ENCODE results near the gene HDGFL3. TPM values are rescaled to one million over a fixed set of nuclear protein-coding genes. Genes with fewer than 3 reads are reported as not detected.
"Not testable (repeated sequence)": the region's sequence is repeated elsewhere in the genome, so short reads cannot be mapped to it uniquely, and the experiment has no call there.

HDGFL3 gene
- total RNA-seq, 1 experiment from 2014 or later, result 34.1 TPM

DNA sequence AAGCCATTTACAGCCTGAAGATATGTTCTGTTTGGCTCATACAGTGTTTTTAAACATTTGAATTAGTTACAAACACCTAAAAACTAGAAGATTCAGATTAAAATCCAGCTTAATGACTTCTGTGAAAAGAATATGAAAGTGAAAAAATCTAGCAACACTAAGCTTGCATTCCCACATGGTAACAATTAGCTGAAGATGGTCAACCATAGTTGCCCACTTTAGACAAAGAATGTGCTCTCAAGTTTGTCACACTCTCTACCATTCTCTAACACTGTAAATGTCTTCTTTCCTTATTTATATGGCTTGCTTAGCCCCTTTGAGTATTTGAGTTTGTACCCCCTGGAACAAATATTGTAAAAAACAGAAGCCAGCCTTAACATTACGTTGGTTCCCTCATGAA lies 32.7 kb downstream of the HDGFL3 start:
- H3K27ac ChIP-seq (ENCODE audit: low read length), result no peak overlapping the region
- intact Hi-C loops (cut with micrococcal nuclease; ENCODE audit: unreplicated experiment), result no loop called here
- no peaks in the 10 kb centered on the region for H3K4me1 ChIP-seq (ENCODE audit: control insufficient read depth, insufficient read depth, low read length)
- no peaks in the 10 kb centered on the region for H3K36me3 ChIP-seq (ENCODE audit: control insufficient read depth, insufficient read depth, low read length)
- no peak overlapping the region for H3K4me3 ChIP-seq (ENCODE audit: low read depth in 2 of 2, low read length in 2 of 2)
- POLR2A ChIA-PET, result interaction anchor here (0.7 kb wide), 1 partner anchor 223 kb away, joined by 3 read pairs; no protein-coding TSS in a partner anchor
- DNase-seq (ENCODE audit: low read depth, low spot score), result no peak
- TF ChIP-seq TCF7L2 (IDR thresholded peaks at IDR 0.05; ENCODE audit: low read depth, low read length) (no peak), POLR2AphosphoS5 (IDR thresholded peaks at IDR 0.05; ENCODE audit: low read depth, low read length) (no peak), REST (IDR thresholded peaks at IDR 0.05; ENCODE audit: insufficient read depth in 1 of 2, low read depth in 2 of 2, low read length in 1 of 2) (no peak), SIN3A (IDR thresholded peaks at IDR 0.05; ENCODE audit: borderline replicate concordance, insufficient read depth, low read depth, low read length) (no peak)
- TF ChIP-seq, protein P1, sequence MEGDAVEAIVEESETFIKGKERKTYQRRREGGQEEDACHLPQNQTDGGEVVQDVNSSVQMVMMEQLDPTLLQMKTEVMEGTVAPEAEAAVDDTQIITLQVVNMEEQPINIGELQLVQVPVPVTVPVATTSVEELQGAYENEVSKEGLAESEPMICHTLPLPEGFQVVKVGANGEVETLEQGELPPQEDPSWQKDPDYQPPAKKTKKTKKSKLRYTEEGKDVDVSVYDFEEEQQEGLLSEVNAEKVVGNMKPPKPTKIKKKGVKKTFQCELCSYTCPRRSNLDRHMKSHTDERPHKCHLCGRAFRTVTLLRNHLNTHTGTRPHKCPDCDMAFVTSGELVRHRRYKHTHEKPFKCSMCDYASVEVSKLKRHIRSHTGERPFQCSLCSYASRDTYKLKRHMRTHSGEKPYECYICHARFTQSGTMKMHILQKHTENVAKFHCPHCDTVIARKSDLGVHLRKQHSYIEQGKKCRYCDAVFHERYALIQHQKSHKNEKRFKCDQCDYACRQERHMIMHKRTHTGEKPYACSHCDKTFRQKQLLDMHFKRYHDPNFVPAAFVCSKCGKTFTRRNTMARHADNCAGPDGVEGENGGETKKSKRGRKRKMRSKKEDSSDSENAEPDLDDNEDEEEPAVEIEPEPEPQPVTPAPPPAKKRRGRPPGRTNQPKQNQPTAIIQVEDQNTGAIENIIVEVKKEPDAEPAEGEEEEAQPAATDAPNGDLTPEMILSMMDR (IDR thresholded peaks at IDR 0.05), result no peak
- H3K27me3 ChIP-seq (ENCODE audit: control insufficient read depth, insufficient read depth, low read length), result no peaks in the 10 kb centered on the region
- no TSS peak for BruUV-seq (replicated peaks)
- CTCF ChIA-PET, result no interaction called here
- ATAC-seq, result no peak
- in situ Hi-C loops (cut with HindIII; ENCODE audit: low pct_unique_long_range_greater_than_20kb, low sequenced_read_pairs), result no loop called here
- no peaks in the 10 kb centered on the region for H3K9me3 ChIP-seq (ENCODE audit: control insufficient read depth, insufficient read depth, low read depth, low read length)

DNA sequence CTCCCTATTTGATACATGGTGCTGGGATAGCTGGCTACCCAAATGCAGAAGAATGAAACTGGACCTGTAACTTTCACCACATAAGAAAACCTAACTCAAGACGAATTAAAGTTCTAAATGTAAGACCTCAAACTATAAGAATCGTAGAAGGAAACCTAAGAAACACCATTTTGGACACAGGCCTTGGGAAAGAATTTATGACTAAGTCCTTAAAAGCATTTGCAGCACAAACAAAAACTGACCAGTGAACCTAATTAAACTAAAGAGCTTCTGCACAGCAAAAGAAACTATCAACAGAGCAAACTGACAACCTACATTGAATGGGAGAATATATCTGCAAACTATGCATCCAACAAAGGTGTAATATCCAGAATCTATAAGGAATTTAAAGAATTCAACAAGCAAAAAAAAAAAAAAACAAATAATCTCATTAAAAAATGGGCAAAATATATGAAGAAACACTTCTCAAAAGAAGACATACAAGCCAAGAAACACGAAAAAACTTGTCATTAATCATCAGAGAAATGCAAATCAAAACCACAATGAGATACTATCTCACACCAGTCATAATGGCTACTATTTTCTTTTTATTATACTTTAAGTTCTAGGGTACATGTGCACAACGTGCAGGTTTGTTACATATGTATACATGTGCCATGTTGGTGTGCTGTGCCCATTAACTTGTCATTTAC lies 37.0 kb downstream of the HDGFL3 start:
- Histone ChIP-seq H3K27me3 (ENCODE audit: control insufficient read depth, insufficient read depth, low read length) (no peaks in the 10 kb centered on the region), H3K27ac (ENCODE audit: low read length) (no peak overlapping the region), H3K4me1 (ENCODE audit: control insufficient read depth, insufficient read depth, low read length) (no peaks in the 10 kb centered on the region), H3K36me3 (ENCODE audit: control insufficient read depth, insufficient read depth, low read length) (no peaks in the 10 kb centered on the region), H3K4me3 (ENCODE audit: low read depth in 2 of 2, low read length in 2 of 2) (no peak overlapping the region), H3K9me3 (ENCODE audit: control insufficient read depth, insufficient read depth, low read depth, low read length) (no peaks in the 10 kb centered on the region)
- no peak for ATAC-seq
- intact Hi-C loops (cut with micrococcal nuclease; ENCODE audit: unreplicated experiment), result no loop called here
- DNase-seq (ENCODE audit: low read depth, low spot score), result no peak
- TF ChIP-seq TCF7L2 (IDR thresholded peaks at IDR 0.05; ENCODE audit: low read depth, low read length), result no peak
- no peak for TF ChIP-seq POLR2AphosphoS5 (IDR thresholded peaks at IDR 0.05; ENCODE audit: low read depth, low read length)
- TF ChIP-seq, protein P1 (IDR thresholded peaks at IDR 0.05), result no peak
- TF ChIP-seq REST (IDR thresholded peaks at IDR 0.05; ENCODE audit: insufficient read depth in 1 of 2, low read depth in 2 of 2, low read length in 1 of 2), result no peak
- no peak for TF ChIP-seq SIN3A (IDR thresholded peaks at IDR 0.05; ENCODE audit: borderline replicate concordance, insufficient read depth, low read depth, low read length)
- ChIA-PET POLR2A (no interaction called here), CTCF (no interaction called here)
- in situ Hi-C loops (cut with HindIII; ENCODE audit: low pct_unique_long_range_greater_than_20kb, low sequenced_read_pairs), result no loop called here
- no TSS peak for BruUV-seq (replicated peaks)

- H3K4me1 ChIP-seq (ENCODE audit: control insufficient read depth, insufficient read depth, low read length); H3K27me3 ChIP-seq (ENCODE audit: control insufficient read depth, insufficient read depth, low read length); H3K9me3 ChIP-seq (ENCODE audit: control insufficient read depth, insufficient read depth, low read depth, low read length); in situ Hi-C loops (cut with HindIII; ENCODE audit: low pct_unique_long_range_greater_than_20kb, low sequenced_read_pairs); ATAC-seq; H3K36me3 ChIP-seq (ENCODE audit: control insufficient read depth, insufficient read depth, low read length); DNase-seq (ENCODE audit: low read depth, low spot score); H3K27ac ChIP-seq (ENCODE audit: low read length); CTCF ChIA-PET; BruUV-seq (replicated peaks); H3K4me3 ChIP-seq (ENCODE audit: low read depth in 2 of 2, low read length in 2 of 2); POLR2A ChIA-PET; intact Hi-C loops (cut with micrococcal nuclease; ENCODE audit: unreplicated experiment): not testable (repeated sequence)
Observed at GRCh38 chr15:83169576-83169975, 38.0 kb downstream of the HDGFL3 start.

All from Panc1 (cell line).